Panc1 (cell line): ENCODE results near the gene RPL10A. TPM values are rescaled to one million over a fixed set of nuclear protein-coding genes. Genes with fewer than 3 reads are reported as not detected.

Experiments
- ATAC-seq: fragments of 200-7000 bp; cut with Tn5 transposase; 2 replicates; pipeline ENCODE4 v1.9.1; 2020; ENCODE audit warnings: mild to moderate bottlenecking, moderate library complexity
- BruUV-seq: library from RNA; stranded (reverse); fragments of 400-500 nt; replicated peaks from 2 replicates; lab custom pipeline; 2021; lab: Mats Ljungman, UMichigan
- CTCF ChIA-PET: fragments of 300-600 bp; sonication (Branson Sonifier 250); formaldehyde crosslinking; loops from one replicate; lab custom pipeline; 2022; ENCODE audit warnings: antibody characterized with exemption; lab: Charles Lee
- POLR2A ChIA-PET: fragments of 300-600 bp; sonication (Branson Sonifier 250); formaldehyde crosslinking; loops from one replicate; lab custom pipeline; 2022; ENCODE audit warnings: antibody characterized with exemption; lab: Charles Lee
- DNase-seq: peaks from one replicate; pipeline ENCODE4 v3.0.0-alpha.2; 2010; ENCODE audit warnings: low read depth, low spot score
- H3K27ac ChIP-seq: 2 replicates; pipeline ENCODE4 v1.5.1; 2011; ENCODE audit warnings: mild to moderate bottlenecking, low read length, inconsistent platforms
- H3K27me3 ChIP-seq: fragments of 200-500 bp; sonication (Bioruptor generic); 2 replicates; pipeline ENCODE4 v1.6.0; 2014; ENCODE audit warnings: low read length, inconsistent platforms; ENCODE audit not compliant: control insufficient read depth, insufficient read depth
- H3K36me3 ChIP-seq: fragments of 200-500 bp; sonication (Bioruptor generic); 2 replicates; pipeline ENCODE4 v1.5.1; 2014; ENCODE audit warnings: inconsistent platforms, mild to moderate bottlenecking, low read length, moderate library complexity; ENCODE audit not compliant: control insufficient read depth, insufficient read depth
- H3K4me1 ChIP-seq: 2 replicates; pipeline ENCODE4 v1.5.1; 2011; ENCODE audit warnings: inconsistent platforms, mild to moderate bottlenecking, low read length, moderate library complexity; ENCODE audit not compliant: control insufficient read depth, insufficient read depth
- H3K4me3 ChIP-seq, 2 experiments: 2 replicates each; pipeline ENCODE4 v1.5.1; 2011 to 2012; ENCODE audit warnings: low read depth in 2 of 2, low read length in 2 of 2, mild to moderate bottlenecking in 2 of 2, inconsistent platforms in 1 of 2, moderate library complexity in 1 of 2
- H3K9me3 ChIP-seq: fragments of 200-500 bp; sonication (Bioruptor generic); 2 replicates; pipeline ENCODE4 v1.5.1; 2014; ENCODE audit warnings: low read depth, mild to moderate bottlenecking, inconsistent platforms, low read length, moderate library complexity; ENCODE audit not compliant: control insufficient read depth, insufficient read depth
- POLR2AphosphoS5 ChIP-seq: IDR thresholded peaks from 2 replicates; pipeline ENCODE4 v1.6.1; 2012; ENCODE audit warnings: mild to moderate bottlenecking, low read depth, low read length, moderate library complexity
- SIN3A ChIP-seq: IDR thresholded peaks from 2 replicates; pipeline ENCODE4 v1.6.1; 2012; ENCODE audit warnings: low read depth, mild to moderate bottlenecking, low read length, moderate library complexity, borderline replicate concordance; ENCODE audit not compliant: insufficient read depth
- TCF7L2 ChIP-seq: IDR thresholded peaks from 2 replicates; pipeline ENCODE4 v1.6.1; 2011; ENCODE audit warnings: mild to moderate bottlenecking, low read depth, low read length, inconsistent platforms
- in situ Hi-C: cut with HindIII; loops from 2 replicates; pipeline ENCODE4 v1.10.0; 2016; ENCODE audit warnings: low sequenced_read_pairs, low pct_unique_long_range_greater_than_20kb
- intact Hi-C: fragments of 100-400 bp; cut with micrococcal nuclease; formaldehyde crosslinking; loops from one replicate; pipeline ENCODE4 v1.10.0; 2022; ENCODE audit not compliant: unreplicated experiment
- total RNA-seq: library from RNA; stranded (reverse); gene quantifications from one replicate; pipeline ENCODE4 v1.2.1, GENCODE V29; 2021; ENCODE audit not compliant: unreplicated experiment
- TF ChIP-seq, protein P1 (sequence below): fragments of 450-650 bp; IDR thresholded peaks from 2 replicates; pipeline ENCODE4 v1.5.1; 2017; ENCODE audit warnings: mild to moderate bottlenecking
- TF ChIP-seq, protein P2 (sequence below), 2 experiments: IDR thresholded peaks; 2 replicates each; pipeline ENCODE4 v1.6.1; 2011 to 2012; ENCODE audit warnings: low read depth in 2 of 2, control low read depth in 1 of 2, low read length in 1 of 2, mild to moderate bottlenecking in 1 of 2, moderate library complexity in 1 of 2; ENCODE audit not compliant: insufficient read depth in 1 of 2

RPL10A gene
- total RNA-seq, 1 experiment from 2014 or later: 732 TPM

DNA sequence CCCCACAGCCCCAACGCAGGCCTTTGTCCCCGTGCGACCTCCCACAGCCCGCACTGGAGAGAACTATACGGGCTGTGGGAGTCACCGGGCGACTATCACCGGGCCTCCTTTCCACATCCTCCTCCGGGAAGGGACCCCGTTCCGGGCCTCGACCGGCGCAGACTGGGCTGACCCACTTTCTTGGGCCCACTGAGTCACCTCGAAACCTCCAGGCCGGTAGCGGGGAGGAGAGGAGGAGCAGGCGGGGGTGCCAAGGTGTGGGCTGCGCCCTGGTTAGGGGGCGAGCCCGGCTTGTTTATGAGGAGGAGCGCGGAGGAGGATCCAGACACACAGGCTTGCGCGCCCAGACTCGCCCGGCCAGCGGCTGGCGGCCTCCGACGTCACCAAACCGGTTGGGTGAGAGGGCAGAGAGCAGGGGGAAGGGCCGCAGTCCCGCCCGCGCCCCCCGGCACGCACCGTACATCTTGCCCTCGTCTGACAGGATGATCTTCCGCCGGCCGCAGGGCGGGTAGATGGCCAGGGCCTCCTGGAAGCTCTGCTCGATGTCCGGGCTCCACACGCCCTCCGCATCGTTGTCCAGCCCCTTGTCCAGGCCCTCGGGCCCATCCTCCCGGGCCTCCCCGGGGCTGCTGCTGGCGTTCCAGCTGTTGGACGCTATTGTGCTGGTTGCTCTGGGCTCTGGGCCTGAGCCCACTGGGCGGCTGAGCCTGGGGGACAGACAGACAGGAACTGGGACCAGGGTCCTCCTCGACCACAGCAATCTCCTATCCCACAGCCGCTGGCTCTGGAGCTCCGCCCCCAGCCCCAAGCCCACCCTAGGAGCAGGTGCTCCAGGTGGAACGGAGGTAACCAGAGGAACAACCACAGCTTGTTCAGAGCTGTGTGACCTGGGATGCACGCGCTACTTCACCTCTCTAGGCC lies 18.1 kb downstream of the RPL10A start:
- no peak overlapping the region for H3K4me3 ChIP-seq
- no peak for DNase-seq
- no peak overlapping the region for H3K27ac ChIP-seq
- CTCF ChIA-PET: interaction anchor here (0.6 kb wide), 1 partner anchor 38 kb away, joined by 3 read pairs; no protein-coding TSS in a partner anchor
- in situ Hi-C loops: no loop called here
- H3K36me3 ChIP-seq: no peaks in the 10 kb centered on the region
- intact Hi-C loops: no loop called here
- POLR2A ChIA-PET: no interaction called here
- ATAC-seq: no peak
- no peaks in the 10 kb centered on the region for H3K9me3 ChIP-seq
- H3K4me1 ChIP-seq: peaks cover 25% of the 10 kb centered on the region
- no peaks in the 10 kb centered on the region for H3K27me3 ChIP-seq
- no TSS peak for BruUV-seq
- TF ChIP-seq, protein P1, sequence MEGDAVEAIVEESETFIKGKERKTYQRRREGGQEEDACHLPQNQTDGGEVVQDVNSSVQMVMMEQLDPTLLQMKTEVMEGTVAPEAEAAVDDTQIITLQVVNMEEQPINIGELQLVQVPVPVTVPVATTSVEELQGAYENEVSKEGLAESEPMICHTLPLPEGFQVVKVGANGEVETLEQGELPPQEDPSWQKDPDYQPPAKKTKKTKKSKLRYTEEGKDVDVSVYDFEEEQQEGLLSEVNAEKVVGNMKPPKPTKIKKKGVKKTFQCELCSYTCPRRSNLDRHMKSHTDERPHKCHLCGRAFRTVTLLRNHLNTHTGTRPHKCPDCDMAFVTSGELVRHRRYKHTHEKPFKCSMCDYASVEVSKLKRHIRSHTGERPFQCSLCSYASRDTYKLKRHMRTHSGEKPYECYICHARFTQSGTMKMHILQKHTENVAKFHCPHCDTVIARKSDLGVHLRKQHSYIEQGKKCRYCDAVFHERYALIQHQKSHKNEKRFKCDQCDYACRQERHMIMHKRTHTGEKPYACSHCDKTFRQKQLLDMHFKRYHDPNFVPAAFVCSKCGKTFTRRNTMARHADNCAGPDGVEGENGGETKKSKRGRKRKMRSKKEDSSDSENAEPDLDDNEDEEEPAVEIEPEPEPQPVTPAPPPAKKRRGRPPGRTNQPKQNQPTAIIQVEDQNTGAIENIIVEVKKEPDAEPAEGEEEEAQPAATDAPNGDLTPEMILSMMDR: no peak
- TF ChIP-seq SIN3A: no peak
- no peak for TF ChIP-seq TCF7L2
- TF ChIP-seq, protein P2, sequence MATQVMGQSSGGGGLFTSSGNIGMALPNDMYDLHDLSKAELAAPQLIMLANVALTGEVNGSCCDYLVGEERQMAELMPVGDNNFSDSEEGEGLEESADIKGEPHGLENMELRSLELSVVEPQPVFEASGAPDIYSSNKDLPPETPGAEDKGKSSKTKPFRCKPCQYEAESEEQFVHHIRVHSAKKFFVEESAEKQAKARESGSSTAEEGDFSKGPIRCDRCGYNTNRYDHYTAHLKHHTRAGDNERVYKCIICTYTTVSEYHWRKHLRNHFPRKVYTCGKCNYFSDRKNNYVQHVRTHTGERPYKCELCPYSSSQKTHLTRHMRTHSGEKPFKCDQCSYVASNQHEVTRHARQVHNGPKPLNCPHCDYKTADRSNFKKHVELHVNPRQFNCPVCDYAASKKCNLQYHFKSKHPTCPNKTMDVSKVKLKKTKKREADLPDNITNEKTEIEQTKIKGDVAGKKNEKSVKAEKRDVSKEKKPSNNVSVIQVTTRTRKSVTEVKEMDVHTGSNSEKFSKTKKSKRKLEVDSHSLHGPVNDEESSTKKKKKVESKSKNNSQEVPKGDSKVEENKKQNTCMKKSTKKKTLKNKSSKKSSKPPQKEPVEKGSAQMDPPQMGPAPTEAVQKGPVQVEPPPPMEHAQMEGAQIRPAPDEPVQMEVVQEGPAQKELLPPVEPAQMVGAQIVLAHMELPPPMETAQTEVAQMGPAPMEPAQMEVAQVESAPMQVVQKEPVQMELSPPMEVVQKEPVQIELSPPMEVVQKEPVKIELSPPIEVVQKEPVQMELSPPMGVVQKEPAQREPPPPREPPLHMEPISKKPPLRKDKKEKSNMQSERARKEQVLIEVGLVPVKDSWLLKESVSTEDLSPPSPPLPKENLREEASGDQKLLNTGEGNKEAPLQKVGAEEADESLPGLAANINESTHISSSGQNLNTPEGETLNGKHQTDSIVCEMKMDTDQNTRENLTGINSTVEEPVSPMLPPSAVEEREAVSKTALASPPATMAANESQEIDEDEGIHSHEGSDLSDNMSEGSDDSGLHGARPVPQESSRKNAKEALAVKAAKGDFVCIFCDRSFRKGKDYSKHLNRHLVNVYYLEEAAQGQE (IDR thresholded peaks at IDR 0.05; ENCODE audit: insufficient read depth in 1 of 2, low read depth in 2 of 2, low read length in 1 of 2): no peak
- TF ChIP-seq POLR2AphosphoS5: no peak

DNA sequence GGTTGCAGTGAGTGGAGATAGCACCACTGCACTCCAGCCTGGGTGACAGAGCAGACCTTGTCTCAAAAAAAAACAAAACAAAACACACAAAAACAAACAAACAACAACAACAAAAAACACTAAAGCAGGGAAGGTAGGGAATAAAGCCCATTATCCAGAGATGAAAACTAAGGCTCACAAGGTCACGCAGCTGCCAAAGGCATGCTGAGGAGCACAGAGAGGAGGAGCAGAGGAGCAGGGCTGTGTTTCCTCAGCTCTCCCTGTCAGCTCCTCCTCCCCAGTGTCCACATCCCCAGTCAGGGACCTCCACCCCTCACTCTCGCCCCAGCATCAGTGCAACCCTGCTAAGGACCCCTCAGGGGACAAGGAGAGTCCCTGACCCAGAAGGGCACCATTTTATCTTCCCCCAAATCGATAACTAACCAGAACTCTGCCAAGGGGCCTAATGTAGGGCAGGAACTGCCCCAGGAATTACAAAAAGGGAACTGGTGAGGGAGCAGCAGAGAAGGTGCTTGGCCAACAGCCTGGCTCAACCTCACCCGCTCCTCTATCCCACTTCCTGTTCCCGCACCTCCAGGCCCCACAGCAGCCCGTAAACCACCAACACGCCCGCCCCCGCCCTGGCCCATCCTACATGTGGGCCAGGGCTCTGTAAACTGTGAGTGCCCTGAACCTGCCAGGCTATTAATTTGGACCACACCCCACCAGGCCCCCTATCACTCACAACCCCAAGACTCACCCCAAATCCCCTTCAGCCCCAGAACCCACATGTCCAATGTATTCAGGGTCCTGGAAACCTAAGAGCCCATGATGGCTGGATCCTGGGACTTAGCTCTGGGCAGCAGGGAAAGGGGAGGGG lies 19.7 kb downstream of the RPL10A start:
- ChIA-PET POLR2A (no interaction called here), CTCF (no interaction called here)
- Histone ChIP-seq H3K36me3 (no peaks in the 10 kb centered on the region), H3K9me3 (no peaks in the 10 kb centered on the region), H3K27ac (peak overlapping the region; percentile 48; the same call in 1 of the 2 replicates), H3K4me3 (no peak overlapping the region), H3K4me1 (peaks cover 36% of the 10 kb centered on the region), H3K27me3 (no peaks in the 10 kb centered on the region)
- in situ Hi-C loops (no loop called here), intact Hi-C loops (no loop called here)
- peak; percentile 50 for ATAC-seq
- DNase-seq: no peak
- TF ChIP-seq, protein P1: no peak
- TF ChIP-seq TCF7L2 (no peak), SIN3A (no peak), POLR2AphosphoS5 (no peak)
- TF ChIP-seq, protein P2 (IDR thresholded peaks at IDR 0.05; ENCODE audit: insufficient read depth in 1 of 2, low read depth in 2 of 2, low read length in 1 of 2): no peak
- BruUV-seq: no TSS peak
